ENCODE data around the gene MXD4.

Gene MXD4, protein sequence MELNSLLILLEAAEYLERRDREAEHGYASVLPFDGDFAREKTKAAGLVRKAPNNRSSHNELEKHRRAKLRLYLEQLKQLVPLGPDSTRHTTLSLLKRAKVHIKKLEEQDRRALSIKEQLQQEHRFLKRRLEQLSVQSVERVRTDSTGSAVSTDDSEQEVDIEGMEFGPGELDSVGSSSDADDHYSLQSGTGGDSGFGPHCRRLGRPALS

DNA sequence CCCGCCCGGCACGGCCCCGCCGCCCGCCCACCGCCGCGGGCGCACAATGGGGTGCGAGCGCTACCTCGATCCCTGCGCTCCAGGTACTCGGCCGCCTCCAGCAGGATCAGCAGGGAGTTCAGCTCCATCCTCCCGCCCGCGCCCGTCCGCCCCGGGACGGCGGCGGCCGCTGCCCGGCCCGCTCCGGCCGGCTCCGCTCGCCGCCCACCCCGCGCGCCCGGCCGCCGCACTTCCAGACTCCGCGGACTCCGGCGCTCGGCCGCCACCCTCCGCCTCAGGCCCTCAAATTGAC is at the start of gene MXD4:
Gene MXD4, minus strand, starts transcription at position 257 of the 292 bp plus-strand sequence. Its CDS starts 129 bp downstream, at position 128.
- no peak for DNase-seq (ENCODE audit: low read depth)

DNA sequence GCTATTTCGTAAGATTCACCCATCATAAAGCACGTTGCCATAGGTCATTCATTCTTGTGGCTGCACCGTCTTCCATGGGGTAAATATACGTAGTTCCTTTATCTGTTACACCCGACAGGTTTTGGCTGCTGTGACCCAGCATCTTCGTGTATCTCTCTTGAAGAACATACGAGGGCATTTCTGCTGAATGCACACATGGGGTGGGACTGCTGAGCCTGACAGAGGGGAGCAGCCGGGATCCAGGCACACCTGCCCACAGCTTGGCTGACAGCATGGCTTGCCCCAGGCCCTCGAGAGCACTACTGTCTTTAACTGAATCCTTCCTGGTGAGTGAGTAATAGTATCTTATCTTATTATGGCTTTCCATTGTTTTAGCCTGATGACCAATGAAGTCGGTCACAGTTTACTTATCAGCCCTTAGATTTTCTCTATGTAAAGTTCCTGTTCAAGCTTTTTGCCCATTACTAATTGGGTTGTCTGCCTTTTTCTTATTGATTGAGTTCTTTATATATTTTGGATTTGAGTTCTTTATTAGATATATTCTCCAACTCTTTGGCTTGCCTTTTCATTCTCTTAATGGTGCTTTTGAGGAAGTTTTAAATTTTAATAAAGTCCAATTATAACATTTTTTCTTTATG is 45.0 kb upstream of the MXD4 start:
- no peak for DNase-seq (ENCODE audit: low read depth)

DNA sequence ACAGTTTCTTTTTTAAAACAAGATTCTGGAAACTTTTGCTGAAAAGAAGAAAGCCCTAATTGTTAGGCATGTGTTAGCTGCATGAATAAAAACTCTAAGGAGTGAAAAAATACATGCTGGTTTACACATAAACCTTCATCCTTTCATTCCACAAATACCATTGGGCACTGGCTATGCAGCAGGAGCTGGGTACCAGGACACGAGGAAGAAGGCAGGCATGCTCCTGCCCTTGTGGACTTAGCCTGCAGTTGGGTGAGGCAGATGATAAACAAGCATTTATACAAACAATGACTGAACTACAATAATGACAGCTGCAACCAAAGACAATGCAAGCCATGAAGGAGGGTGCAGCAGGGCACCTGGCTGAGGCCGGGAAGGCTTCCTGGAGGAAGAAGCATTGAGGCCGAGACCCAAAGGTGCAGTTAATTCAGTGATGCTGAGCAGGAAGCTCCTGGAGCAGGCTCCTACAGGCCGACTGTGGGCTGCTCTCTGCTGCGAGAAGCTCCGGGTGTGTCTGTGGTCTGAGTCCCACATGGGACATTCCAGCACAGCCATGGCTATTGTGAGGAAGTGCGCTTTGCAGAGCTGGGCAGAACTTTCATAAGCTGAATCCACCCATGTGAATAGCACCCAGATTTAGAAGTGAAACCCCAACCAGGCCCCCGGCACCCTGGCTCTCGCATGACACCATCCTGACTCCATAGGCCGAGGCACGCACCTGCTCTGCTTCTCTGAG is 44.0 kb upstream of the MXD4 start:
- no peak for DNase-seq (ENCODE audit: low read depth)

DNA sequence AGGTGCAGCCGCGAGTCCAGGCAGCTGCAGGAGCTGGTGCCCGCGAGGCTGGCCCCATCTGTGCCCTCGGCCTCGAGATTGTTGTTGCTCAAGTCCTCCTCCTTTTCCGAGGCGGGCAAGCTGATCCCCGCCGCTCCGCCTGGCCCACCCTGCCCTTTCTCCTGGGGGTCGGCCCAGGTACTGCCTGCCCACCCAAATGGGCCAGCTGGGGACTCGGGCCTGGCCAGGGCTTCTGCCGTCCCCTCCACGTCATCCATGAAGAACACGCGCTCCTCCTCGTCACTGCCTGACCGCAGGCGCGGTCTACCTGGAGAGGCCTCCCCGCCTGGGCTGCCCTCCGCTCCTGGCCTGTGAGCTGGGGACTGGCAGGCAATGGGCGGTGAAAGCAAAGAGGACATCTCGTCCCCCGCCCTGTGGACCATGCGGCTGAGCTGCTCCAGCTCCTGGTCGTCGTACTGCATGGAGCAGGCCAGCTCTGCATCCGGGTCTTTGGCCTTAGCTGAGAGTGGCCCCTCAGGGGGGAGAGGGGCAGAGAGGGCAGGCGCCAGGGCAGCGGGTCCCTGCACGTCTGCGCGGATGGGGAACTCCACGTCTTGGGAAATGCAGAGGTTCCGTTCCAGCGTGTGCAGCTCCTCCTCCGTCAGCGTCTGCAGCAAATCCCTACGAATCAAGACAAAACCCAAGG is 43.1 kb upstream of the MXD4 start:
- DNase-seq (ENCODE audit: low read depth): no peak

DNA sequence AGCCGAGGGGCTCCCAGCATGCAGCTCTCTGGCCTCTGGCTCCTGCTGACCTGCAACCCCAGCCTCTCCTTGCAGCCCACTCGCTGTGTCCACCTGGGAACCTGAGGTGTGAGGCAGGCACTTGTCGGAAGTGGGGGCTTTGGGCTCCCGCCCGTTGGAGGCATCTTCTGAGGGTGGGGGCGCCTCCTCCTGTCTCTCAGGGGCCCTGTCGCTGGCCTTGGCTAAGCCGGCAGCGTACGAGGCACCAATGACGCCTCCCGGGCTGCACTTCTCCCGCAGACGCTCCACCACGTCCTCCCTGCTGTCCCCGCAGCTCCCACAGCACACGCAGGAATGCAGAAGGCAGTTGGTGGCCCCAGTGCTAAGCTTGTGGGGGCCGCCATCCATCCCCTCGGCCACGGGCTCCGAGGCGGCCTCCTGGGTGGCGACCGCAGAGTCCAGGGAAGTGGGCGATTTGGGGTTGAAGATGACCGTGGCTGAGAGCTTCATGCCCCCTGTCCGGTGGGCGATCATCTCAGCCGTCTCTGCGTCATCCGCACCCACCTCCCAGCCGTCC is 42.5 kb upstream of the MXD4 start:
- no peak for DNase-seq (ENCODE audit: low read depth)

DNA sequence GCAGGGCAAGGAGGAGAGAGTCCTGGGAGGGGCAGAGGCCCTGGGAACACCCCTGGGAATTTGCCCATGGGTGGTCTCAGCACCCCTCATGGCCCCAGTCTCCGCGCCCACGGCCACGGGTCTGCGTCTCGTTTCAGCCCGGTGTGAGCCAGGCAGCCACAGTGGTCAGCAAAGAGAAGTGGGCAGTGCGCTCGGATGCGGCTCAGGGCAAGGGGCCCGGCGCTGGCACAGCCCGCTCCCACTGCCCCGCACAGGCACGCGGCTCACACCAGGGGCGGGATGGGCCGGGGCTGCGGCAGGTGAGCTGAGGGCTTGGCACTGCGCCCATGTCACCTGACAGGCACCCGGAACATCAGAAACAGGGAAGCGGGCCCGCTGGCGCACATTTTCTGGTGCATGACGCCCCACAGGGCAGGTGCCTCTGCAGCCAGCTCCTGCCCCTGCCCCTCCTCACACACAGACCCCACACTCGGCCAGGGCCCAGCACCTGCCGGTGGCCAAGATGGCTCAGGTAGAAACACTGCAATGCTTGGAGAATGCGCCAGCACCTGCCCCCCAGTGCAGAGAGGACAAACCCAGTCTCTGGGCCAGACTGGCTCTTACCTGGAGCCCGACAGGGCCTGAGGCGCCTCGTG is 41.9 kb upstream of the MXD4 start:
- DNase-seq (ENCODE audit: low read depth): no peak

DNA sequence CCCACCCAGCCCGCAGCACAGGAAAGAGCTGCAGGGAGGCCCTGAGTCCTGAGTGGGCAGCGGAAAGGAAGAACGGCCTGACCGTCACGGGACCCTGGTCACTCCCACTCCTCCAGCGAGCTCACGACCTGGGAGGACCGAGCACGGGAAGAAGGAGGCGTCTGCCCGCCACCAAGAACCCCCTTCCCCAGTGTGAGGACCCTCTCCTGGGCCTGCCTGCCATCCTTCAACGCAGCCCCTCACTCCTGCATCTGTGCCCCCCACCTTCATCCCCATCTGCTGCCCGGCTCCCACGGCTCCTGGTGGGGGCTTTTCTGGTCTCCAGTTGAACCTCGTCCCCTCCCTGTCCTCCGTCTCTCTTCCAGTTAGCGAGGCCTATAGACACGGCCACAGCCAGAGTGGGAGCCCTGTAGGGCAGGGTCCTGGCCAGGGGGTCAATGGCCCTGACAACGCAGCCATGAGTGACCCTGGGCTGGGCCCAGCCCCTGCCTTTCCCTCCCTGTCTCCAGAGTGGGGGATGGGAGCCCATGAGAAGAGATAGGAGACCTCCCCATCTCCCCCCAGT is 41.3 kb upstream of the MXD4 start:
- no peak for DNase-seq (ENCODE audit: low read depth)

DNA sequence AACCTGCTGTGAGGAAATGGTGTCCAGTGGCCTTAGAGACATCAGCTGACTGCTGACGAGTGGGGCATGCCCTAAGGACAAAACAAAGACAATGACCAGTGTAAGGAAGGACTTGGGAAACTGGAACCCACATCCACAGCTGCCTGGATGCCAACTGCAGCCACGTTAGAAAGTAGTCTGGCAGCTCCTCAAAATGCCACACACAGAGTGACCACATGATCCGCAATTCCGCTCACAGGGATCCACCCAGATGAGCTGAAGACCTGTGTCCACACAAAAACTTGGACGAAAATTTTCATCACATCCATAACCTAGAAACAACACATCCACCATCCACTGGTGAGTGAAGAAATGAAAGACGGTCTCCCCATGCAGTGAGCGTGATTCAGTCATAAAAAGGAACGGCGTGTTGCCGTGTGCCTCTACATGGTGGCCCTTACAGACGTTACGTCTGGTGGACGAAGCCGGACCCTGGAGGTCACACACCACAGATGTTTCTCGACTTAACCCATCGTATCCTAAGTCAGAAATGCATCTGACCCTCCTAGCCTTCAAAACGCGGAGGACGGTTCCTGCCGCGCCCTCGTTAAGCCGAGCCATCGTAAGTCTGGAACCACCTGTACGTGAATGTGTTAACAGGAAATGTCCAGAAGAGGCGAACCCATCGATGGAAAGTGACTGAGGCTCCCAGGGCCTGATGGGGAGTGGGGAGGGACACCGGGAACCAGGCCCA is 40.6 kb upstream of the MXD4 start:
- no peak for DNase-seq (ENCODE audit: low read depth)

DNA sequence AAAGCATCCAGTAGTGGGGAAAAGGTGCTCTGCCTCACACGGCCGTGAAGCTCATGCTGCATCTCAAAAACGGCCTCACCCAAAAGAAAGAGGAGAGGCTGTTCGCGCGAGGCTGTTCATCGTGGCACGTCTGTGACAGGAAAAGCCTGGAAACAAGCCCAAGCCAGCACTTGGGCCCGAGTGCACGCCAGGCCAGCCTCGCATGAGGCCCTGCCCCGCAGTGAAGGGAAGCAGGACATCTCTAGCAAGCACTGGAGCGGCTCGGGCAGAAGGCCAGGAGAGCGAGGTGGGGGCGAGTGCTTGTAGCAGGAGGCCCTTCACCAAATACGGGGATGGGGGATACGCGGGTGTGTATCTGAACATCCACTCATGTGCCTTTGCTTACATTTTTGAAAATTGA is 39.9 kb upstream of the MXD4 start:
- DNase-seq (ENCODE audit: low read depth): no peak

DNA sequence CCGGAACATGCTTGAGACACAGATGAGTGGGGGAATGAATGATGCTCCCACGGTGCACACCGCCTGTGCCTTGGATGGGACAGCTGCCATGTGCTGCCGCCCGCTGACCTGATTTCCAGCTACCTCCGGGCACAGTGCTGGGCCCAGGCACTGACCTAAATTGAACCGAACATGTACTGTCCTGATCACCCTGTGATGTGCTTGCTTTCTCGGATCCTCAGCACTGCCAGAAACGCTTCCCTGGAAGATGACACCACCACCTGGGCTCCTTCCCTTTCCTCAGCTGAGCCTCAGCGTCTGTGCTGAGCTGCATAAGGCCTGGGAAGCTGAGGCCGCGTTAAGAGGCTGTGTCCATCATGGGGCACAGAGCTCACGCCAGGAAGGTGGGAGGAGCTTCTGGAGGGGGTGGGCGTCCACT is 39.3 kb upstream of the MXD4 start:
- no peak for DNase-seq (ENCODE audit: low read depth)

DNA sequence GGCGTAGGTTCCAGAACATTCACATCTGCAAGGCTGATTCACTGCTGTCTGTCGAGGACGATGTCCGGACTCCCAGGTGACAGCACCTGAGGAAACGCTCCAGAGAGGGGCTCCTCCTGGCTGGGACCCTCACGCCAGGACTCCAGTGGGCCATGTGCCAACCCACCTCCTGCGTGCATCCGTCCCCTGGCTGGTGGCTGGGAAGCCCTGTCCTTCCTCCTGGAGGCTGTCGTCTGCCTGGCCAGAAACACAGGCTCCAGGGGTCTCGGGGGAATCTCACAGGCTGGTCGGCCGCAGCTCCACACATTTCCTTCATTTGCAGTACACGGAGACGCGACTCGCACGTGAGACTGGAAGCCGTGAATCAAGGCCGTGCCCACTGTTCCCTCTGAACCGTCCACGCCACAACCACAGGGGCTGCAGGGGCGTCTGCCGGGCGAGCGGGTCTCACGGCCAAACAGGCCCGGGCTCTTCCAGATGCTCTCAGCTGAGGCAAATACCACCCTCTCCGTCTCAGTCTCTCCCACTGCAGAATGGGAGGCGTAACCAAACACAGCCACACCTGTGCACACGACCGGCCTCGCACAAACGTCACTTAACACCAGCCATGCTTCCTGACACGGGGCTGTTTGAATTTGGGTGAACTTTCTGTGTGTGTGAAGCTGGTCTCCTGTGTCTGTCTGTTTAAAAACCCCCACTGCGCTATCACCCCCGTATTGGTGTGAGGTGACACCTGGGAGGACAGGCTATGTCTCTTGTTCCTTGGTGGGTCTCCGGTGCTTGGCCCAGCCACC is 38.7 kb upstream of the MXD4 start:
- DNase-seq (ENCODE audit: low read depth): no peak

DNA sequence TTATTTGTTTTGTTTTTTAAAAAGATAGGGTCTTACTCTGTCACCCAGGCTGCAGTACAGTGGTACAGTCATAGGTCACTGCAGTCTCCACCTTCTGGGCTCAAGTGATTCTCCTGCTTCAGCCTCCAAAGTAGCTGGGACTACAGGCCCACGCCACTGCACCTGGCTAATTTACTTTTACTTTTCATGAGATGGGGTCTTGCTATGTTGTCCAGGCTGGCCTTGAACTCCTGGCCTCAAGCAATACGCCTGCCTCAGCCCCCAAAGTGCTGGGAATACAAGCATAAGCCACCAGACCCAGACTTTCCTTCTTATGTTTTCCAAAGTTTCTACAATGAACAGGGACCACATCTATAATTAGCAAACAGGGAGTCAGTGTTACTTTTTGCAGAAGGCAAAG is 37.9 kb upstream of the MXD4 start:
- no peak for DNase-seq (ENCODE audit: low read depth)

DNA sequence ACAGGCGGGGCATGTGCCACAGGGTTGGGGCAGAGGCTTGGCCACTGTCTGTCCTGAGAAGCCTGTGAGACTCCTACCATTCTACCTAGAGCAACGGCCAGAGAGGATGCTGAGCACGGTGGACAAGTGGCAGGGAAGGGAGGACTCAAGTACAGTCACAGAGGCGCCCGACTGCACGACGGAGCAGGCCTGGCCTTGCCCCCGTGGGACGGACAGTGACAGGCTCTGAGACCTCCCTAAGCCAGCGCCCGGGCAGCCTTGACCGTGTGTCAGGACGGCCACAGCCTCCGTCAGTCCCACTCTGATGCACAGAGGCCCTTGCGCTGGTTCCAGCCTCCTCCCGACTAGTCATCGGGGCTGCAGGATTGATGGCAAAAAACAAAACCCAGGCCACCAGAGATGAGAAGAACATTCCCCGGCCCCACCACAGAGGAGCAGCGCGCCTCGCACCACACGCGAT is 36.7 kb upstream of the MXD4 start:
- DNase-seq (ENCODE audit: low read depth): no peak

DNA sequence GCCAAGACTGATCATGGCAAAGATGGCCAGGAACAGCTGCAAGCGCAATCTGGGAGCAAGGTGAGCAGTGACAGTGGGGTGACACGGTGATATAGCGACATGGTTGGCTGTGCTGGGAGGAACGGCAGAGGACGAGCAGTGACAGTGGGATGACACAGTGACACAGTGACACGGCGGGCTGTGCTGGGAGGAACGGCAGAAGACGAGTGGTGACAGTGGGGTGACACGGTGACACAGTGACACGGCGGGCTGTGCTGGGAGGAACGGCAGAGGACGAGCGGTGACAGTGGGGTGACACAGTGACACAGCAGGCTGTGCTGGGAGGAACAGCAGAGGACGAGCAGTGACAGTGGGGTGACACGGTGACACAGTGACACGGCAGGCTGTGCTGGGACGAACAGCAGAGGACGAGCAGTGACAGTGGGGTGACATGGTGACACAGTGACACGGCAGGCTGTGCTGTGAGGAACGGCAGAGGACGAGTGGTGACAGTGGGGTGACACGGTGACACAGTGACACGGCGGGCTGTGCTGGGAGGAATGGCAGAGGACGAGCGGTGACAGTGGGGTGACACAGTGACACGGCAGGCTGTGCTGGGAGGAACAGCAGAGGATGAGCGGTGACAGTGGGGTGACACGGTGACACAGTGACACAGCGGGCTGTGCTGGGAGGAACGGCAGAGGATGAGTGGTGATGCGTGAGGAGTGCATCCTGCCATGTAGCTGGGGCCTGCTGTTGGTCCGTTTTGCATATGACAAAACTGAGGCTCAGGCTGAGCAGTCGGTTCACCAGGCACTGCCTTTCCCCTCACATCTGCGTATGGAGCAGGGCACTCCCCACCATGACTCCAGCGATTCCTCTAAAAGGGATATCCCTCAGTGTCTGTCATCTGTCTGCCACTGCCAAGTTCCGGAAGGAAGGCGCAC is 36.0 kb upstream of the MXD4 start:
- no peak for DNase-seq (ENCODE audit: low read depth)

DNA sequence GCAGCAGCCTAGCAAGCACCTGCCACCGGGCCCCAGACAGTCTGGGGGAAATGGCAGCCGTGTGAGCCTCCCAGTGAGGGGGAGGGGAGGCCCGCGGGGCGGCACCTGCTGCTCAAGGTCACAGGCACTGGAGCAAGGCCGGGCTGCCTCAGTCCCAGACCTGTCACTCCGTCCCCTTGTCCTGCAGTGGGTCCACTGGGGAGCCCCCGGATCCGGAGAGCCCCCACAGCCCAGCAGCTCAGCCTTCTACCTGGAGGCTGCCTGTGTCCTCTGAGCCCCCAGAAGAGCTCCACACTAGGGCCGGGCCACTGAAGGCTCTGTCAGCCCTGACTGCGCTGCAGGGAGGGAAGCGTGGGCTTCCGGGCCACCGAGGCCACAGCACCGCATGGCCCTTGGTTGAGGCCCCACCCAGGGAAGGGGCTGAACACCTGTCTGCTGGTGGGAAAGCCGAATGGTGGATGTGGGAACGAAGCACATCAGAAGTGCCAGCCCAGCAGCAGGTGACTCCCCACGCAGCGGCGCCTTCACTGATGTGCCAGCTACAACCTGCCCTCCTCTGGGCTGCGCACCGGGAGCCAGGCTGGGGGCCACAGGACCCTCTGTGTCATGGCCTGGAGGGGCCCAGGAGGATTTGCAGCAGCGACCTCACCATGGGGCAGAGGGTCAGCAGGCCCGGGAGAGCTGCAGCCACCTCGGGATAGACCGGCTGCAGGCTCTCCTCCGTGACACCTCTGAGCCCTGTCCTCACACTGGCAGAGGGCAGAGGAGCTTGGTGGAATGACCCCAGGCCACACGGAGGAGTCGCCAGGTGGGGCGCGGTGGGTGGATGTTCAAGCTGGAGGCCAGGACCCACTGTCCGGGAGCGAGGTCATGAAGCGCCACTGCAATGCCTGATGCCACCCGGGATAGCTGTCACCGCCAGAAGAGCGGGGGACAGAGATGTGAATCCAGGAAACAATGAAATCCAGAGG is 35.0 kb upstream of the MXD4 start:
- no peak for DNase-seq (ENCODE audit: low read depth)

DNA sequence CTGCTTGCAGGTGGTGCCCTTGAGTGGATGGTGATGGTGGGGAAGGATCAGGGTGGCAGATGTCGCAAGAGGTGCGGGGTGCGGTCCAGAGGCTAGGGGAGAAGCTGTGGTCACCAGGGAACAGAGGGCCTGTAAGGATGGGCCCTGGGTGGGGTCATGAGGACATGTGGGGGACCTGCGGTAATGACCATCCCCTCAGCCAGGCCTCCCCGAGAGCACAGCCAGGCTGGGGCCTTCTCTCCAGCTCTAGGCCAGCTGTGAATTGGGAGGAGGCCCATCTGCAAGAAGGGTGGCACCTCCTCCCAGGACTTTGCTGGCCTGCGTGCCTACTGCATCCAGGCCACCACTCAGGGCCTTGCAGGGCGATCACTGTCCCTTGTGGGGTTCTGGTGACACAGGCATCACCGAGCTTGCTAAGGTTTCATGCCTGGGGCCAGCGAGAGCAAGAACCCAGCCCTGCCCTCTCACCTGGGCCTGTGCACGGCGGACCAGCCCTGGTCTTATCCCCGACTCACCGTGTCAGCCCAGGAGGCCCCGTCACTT is 34.1 kb upstream of the MXD4 start:
- DNase-seq (ENCODE audit: low read depth): no peak

DNA sequence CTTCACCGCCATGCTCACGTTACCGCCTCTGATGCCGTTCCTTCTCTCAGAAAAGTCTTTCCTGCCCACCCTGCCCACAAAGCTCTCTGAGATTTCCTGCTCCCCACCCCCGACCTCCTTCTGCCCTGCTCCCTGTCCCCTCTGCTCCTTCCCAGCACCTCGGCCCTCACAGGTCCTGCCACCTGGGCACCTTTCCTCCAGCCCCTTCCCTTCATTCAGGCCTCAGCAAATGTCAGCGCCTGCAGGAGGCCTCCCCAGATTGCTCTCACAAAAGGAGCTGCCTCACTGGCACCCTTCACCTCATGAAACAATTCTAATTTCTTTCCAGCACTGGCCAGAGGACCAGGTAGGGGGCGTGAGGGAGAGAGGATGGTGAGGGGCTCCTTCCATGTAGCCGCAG is 33.6 kb upstream of the MXD4 start:
- DNase-seq (ENCODE audit: low read depth): no peak

DNA sequence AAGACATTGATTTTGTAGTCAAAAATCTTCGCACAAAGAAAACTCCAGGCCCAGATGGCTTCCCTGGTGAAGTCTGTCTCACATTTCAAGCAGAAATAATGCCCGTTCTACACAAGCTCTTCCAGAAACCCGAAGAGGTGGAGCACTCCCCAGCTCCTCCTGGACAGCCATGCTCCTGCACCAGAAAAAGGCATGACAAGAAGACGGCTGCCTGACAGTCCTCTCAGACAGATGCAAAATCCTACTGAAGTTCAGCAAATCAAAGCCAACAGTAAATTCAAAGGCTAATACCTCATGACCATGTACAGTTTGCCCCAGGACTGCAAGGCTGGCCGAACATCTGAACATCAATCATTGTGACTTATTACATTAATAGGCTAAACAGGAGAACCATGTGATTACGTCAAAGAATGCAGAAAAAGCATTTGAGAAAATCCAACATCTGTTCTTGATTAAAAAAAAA is 30.8 kb upstream of the MXD4 start:
- peak; percentile 45 for DNase-seq (ENCODE audit: low read depth)

Measured in fibroblast of gingiva (primary cell).